ENCODE data around the gene KLKB1.
A peak's percentile ranks its signal among the peaks of the same experiment; 100 is the strongest.

KLKB1 gene

GRCh38 chr4:186258216-186258811 lies 31.0 kb downstream of the KLKB1 start:
- Histone ChIP-seq H3K27ac (ENCODE audit: low read length) (peak overlapping the region; percentile 8; the same call in 1 of the 2 replicates), H3K4me3 (ENCODE audit: low read length) (peak overlapping the region; percentile 14; the same call in 1 of the 2 replicates), H3K9me2 (replicated peaks; ENCODE audit: insufficient read depth, low read length) (no peaks in the 10 kb centered on the region), H2AFZ (ENCODE audit: low read length) (peak overlapping the region; percentile 24; the same call in 1 of the 2 replicates), H3F3A (ENCODE audit: insufficient read depth, low read length) (no peaks in the 10 kb centered on the region), H3K9ac (ENCODE audit: low read length) (no peak overlapping the region), H3K36me3 (replicated peaks; ENCODE audit: insufficient read depth, low read length) (no peaks in the 10 kb centered on the region), H3K9me3 (replicated peaks; ENCODE audit: insufficient read depth, low read length) (no peaks in the 10 kb centered on the region), H3K4me1 (ENCODE audit: low read length) (0 out of 2 replicates have a peak, but pooled peaks cover 3% of the 10 kb centered on the region), H3K79me2 (ENCODE audit: low read length) (no peaks in the 10 kb centered on the region), H3K4me2 (ENCODE audit: low read depth, low read length) (peak overlapping the region; percentile 44), H4K20me1 (ENCODE audit: insufficient read depth, low read length) (no peaks in the 10 kb centered on the region), H3K27me3 (replicated peaks; ENCODE audit: insufficient read depth, low read length) (no peaks in the 10 kb centered on the region)
- TF ChIP-seq CTCF (IDR thresholded peaks at IDR 0.05; ENCODE audit: low read length) (no peak), EZH2 (optimal IDR thresholded peaks at IDR 0.05; ENCODE audit: low read depth, low read length) (no peak), EZH2phosphoT487 (IDR thresholded peaks at IDR 0.05; ENCODE audit: low read length) (no peak)
- DNase-seq = peak; percentile 51

- no peak overlapping the region for H3K27ac ChIP-seq (ENCODE audit: low read length)
- H3K4me2 ChIP-seq (ENCODE audit: low read depth, low read length) = no peak overlapping the region
- H3K9me2 ChIP-seq (replicated peaks; ENCODE audit: insufficient read depth, low read length) = no peaks in the 10 kb centered on the region
- no peak overlapping the region for H2AFZ ChIP-seq (ENCODE audit: low read length)
- no peaks in the 10 kb centered on the region for H4K20me1 ChIP-seq (ENCODE audit: insufficient read depth, low read length)
- H3K36me3 ChIP-seq (replicated peaks; ENCODE audit: insufficient read depth, low read length) = no peaks in the 10 kb centered on the region
- H3K79me2 ChIP-seq (ENCODE audit: low read length) = no peaks in the 10 kb centered on the region
- 0 out of 2 replicates have a peak, but pooled peaks cover 3% of the 10 kb centered on the region for H3K4me1 ChIP-seq (ENCODE audit: low read length)
- H3F3A ChIP-seq (ENCODE audit: insufficient read depth, low read length) = no peaks in the 10 kb centered on the region
- H3K4me3 ChIP-seq (ENCODE audit: low read length) = no peak overlapping the region
- H3K9ac ChIP-seq (ENCODE audit: low read length) = no peak overlapping the region
- no peaks in the 10 kb centered on the region for H3K27me3 ChIP-seq (replicated peaks; ENCODE audit: insufficient read depth, low read length)
- H3K9me3 ChIP-seq (replicated peaks; ENCODE audit: insufficient read depth, low read length) = no peaks in the 10 kb centered on the region
- no peak for DNase-seq
- no peak for TF ChIP-seq EZH2phosphoT487 (IDR thresholded peaks at IDR 0.05; ENCODE audit: low read length)
- no peak for TF ChIP-seq CTCF (IDR thresholded peaks at IDR 0.05; ENCODE audit: low read length)
- TF ChIP-seq EZH2 (optimal IDR thresholded peaks at IDR 0.05; ENCODE audit: low read depth, low read length) = no peak
These were observed 32.8 kb downstream of the KLKB1 start for GRCh38 chr4:186260117-186260503.

- no peak overlapping the region for H3K4me2 ChIP-seq (ENCODE audit: low read depth, low read length)
- H3K9me3 ChIP-seq (replicated peaks; ENCODE audit: insufficient read depth, low read length) = no peaks in the 10 kb centered on the region
- H4K20me1 ChIP-seq (ENCODE audit: insufficient read depth, low read length) = no peaks in the 10 kb centered on the region
- TF ChIP-seq EZH2phosphoT487 (IDR thresholded peaks at IDR 0.05; ENCODE audit: low read length) (no peak), CTCF (IDR thresholded peaks at IDR 0.05; ENCODE audit: low read length) (no peak), EZH2 (optimal IDR thresholded peaks at IDR 0.05; ENCODE audit: low read depth, low read length) (no peak)
- DNase-seq = no peak
- no peak overlapping the region for H2AFZ ChIP-seq (ENCODE audit: low read length)
- H3K27me3 ChIP-seq (replicated peaks; ENCODE audit: insufficient read depth, low read length) = no peaks in the 10 kb centered on the region
- no peak overlapping the region for H3K4me3 ChIP-seq (ENCODE audit: low read length)
- no peaks in the 10 kb centered on the region for H3K79me2 ChIP-seq (ENCODE audit: low read length)
- no peak overlapping the region for H3K27ac ChIP-seq (ENCODE audit: low read length)
- no peaks in the 10 kb centered on the region for H3K9me2 ChIP-seq (replicated peaks; ENCODE audit: insufficient read depth, low read length)
- no peaks in the 10 kb centered on the region for H3K36me3 ChIP-seq (replicated peaks; ENCODE audit: insufficient read depth, low read length)
- H3K4me1 ChIP-seq (ENCODE audit: low read length) = 0 out of 2 replicates have a peak, but pooled peaks cover 3% of the 10 kb centered on the region
- no peak overlapping the region for H3K9ac ChIP-seq (ENCODE audit: low read length)
- H3F3A ChIP-seq (ENCODE audit: insufficient read depth, low read length) = no peaks in the 10 kb centered on the region
These were observed 33.5 kb downstream of the KLKB1 start for GRCh38 chr4:186260504-186261448.
